K562 (cell line): ENCODE measurements around the gene TMCO4. TPM values are rescaled to one million over a fixed set of nuclear protein-coding genes. Genes with fewer than 3 reads are reported as not detected.

Source experiments
- ATAC-seq: fragments of 200-7000 bp; cut with Tn5 transposase; 3 replicates; pipeline ENCODE4 v1.9.1; 2020; ENCODE audit warnings: moderate library complexity
- BruUV-seq: library from RNA; stranded (reverse); fragments of 400-500 nt; replicated peaks from 2 replicates; lab custom pipeline; 2021; lab: Mats Ljungman, UMichigan
- CTCF ChIA-PET: fragments of 300-600 bp; formaldehyde crosslinking; extraction: SDS; loops from one replicate; lab custom pipeline; 2021; ENCODE audit warnings: low intra/inter-chr PET ratio; lab: Yijun Ruan, JAX
- POLR2A ChIA-PET: fragments of 300-600, 350-650 bp; sonication (Branson Sonifier 250); formaldehyde crosslinking; extraction: SDS; loops from one replicate; lab custom pipeline; 2021; ENCODE audit warnings: antibody characterized with exemption, inconsistent platforms; lab: Yijun Ruan, JAX
- DNase-seq, 4 experiments: peaks; one replicate each; pipeline versions ENCODE4 v3.0.0 to v3.0.0-alpha.2; 2011 to 2018; ENCODE audit warnings: low spot score in 3 of 4, mixed read lengths in 3 of 4; ENCODE audit errors: extremely low read depth in 1 of 4
- FAIRE-seq: peaks from 2 replicates; lab custom pipeline; 2011; peaks lifted over from hg19 to GRCh38; lab: Jason Lieb, UNC
- H2AFZ ChIP-seq: 2 replicates; pipeline ENCODE4 v1.6.0; 2011; ENCODE audit warnings: low read depth, low read length, control low read depth, inconsistent platforms
- H3K27ac ChIP-seq: fragments of 200-600 bp; 3 replicates; pipeline ENCODE4 v1.8.0; 2011; ENCODE audit warnings: low read depth, mild to moderate bottlenecking, control low read depth, inconsistent platforms, low read length, moderate library complexity, mixed read lengths; ENCODE audit errors: extremely low read depth
- H3K27me3 ChIP-seq, 2 experiments: fragments of 300-600 bp in 1 of 2; 2 replicates in 1 of 2; 3 replicates in 1 of 2; pipeline versions ENCODE4 v1.6.0 to v1.8.0; 2011; ENCODE audit warnings: inconsistent platforms in 2 of 2, low read length in 2 of 2, mild to moderate bottlenecking in 1 of 2, mixed read lengths in 1 of 2, moderate library complexity in 1 of 2; ENCODE audit not compliant: control insufficient read depth in 2 of 2, insufficient read depth in 2 of 2
- H3K36me3 ChIP-seq: fragments of 300-600 bp; 3 replicates; pipeline ENCODE4 v1.8.0; 2011; ENCODE audit warnings: mild to moderate bottlenecking, low read length, inconsistent platforms; ENCODE audit not compliant: control insufficient read depth, insufficient read depth
- H3K4me1 ChIP-seq, 2 experiments: fragments of 200-600 bp in 1 of 2; replicated peaks in 1 of 2; 2 replicates in 1 of 2; 3 replicates in 1 of 2; pipeline versions ENCODE4 v1.5.1 to v1.8.0; 2011; ENCODE audit warnings: inconsistent platforms in 2 of 2, low read length in 2 of 2, mild to moderate bottlenecking in 1 of 2, mixed read lengths in 1 of 2, moderate library complexity in 1 of 2; ENCODE audit not compliant: control insufficient read depth in 2 of 2, insufficient read depth in 2 of 2
- H3K4me2 ChIP-seq: 2 replicates; pipeline ENCODE4 v1.6.1; 2011; ENCODE audit warnings: low read length, control low read depth, inconsistent platforms, mixed read lengths; ENCODE audit not compliant: insufficient read depth
- H3K4me3 ChIP-seq: fragments of 200-600 bp; sonication (generic), shearing (Covaris generic); 2 replicates; pipeline ENCODE4 v1.5.1; 2016; ENCODE audit warnings: control low read depth, inconsistent platforms
- H3K79me2 ChIP-seq: fragments of 200-600 bp; 3 replicates; pipeline ENCODE4 v1.8.0; 2011; ENCODE audit warnings: low read length, inconsistent platforms; ENCODE audit not compliant: control insufficient read depth, insufficient read depth
- H3K9ac ChIP-seq, 2 experiments: 2 replicates each; pipeline versions ENCODE4 v1.6.0 to v1.6.1; 2011; ENCODE audit warnings: low read depth in 2 of 2, low read length in 2 of 2, control low read depth in 1 of 2, inconsistent platforms in 1 of 2, mild to moderate bottlenecking in 1 of 2, mixed read lengths in 1 of 2; ENCODE audit not compliant: insufficient read depth in 1 of 2
- H3K9me1 ChIP-seq: one replicate; pipeline ENCODE4 v1.6.0; 2011; ENCODE audit warnings: inconsistent platforms, mild to moderate bottlenecking, low read length, moderate library complexity; ENCODE audit not compliant: control insufficient read depth, insufficient read depth
- H3K9me3 ChIP-seq: replicated peaks from 2 replicates; pipeline ENCODE4 v1.5.1; 2011; ENCODE audit warnings: low read depth, low read length, inconsistent platforms; ENCODE audit not compliant: control insufficient read depth, insufficient read depth
- H4K20me1 ChIP-seq: replicated peaks from 2 replicates; pipeline ENCODE4 v1.6.1; 2011; ENCODE audit warnings: low read length, inconsistent platforms, mixed read lengths; ENCODE audit not compliant: control insufficient read depth, insufficient read depth
- CTCF ChIP-seq, 3 experiments: IDR thresholded peaks in 2 of 3; conservative IDR thresholded peaks in 1 of 3; 2 replicates each; pipeline ENCODE4 v1.5.1; 2011 to 2012; ENCODE audit warnings: low read length in 3 of 3, mild to moderate bottlenecking in 3 of 3, control low read depth in 2 of 3, improper control_type of control experiment in 1 of 3, inconsistent platforms in 1 of 3, low read depth in 1 of 3, mixed read lengths in 1 of 3, moderate library complexity in 1 of 3; ENCODE audit not compliant: insufficient read depth in 2 of 3
- RAD21 ChIP-seq, 2 experiments: fragments of 250-450 bp in 1 of 2; fragments of 450-650 bp in 1 of 2; sonication (Bioruptor Pico) in 1 of 2; formaldehyde crosslinking in 1 of 2; IDR thresholded peaks in 1 of 2; conservative IDR thresholded peaks in 1 of 2; 2 replicates each; pipeline versions ENCODE4 v1.4.0 to v1.8.0; 2020 to 2022; ENCODE audit warnings: mild to moderate bottlenecking in 2 of 2, moderate library complexity in 1 of 2
- TAF7 ChIP-seq: fragments of 450-650 bp; IDR thresholded peaks from 2 replicates; pipeline ENCODE4 v1.6.1; 2016; ENCODE audit warnings: missing genetic modification characterization, missing compliant biosample characterization
- ZBTB9 ChIP-seq: fragments of 450-650 bp; formaldehyde crosslinking; IDR thresholded peaks from 2 replicates; pipeline ENCODE4 v1.4.0; 2020; ENCODE audit warnings: mild to moderate bottlenecking, moderate library complexity
- WGBS: fragments of 100-300 bp; shearing (Covaris generic); methylation state at CpG from one replicate; pipeline ENCODE4 v1.1.6; 2016; ENCODE audit warnings: low coverage, mixed read lengths; ENCODE audit not compliant: insufficient coverage; ENCODE audit errors: missing lambda C conversion rate; 5-methylcytosine and 5-hydroxymethylcytosine counted together
- in situ Hi-C: fragments of 300-500 bp; cut with MboI; formaldehyde crosslinking; loops from 4 replicates; pipeline ENCODE4 v1.15.0; 2018; ENCODE audit warnings: inconsistent platforms, mixed read lengths
- intact Hi-C: fragments of 100-400 bp; cut with micrococcal nuclease; formaldehyde crosslinking; loops from 2 replicates; pipeline ENCODE4 v1.14.2; 2022
- polyA plus RNA-seq, 8 experiments: library from polyadenylated mRNA; depleted of rRNA in 4 of 8; stranded (reverse) in 5 of 8; unstranded in 3 of 8; fragments of >200 nt; fragmentation: Nextera tagmentation in 2 of 8; fragmentation: Illumina TruSeq in 1 of 8; extraction: Ambion mirVana in 2 of 8; extraction: Trizol in 1 of 8; gene quantifications; 2 replicates each; pipeline versions ENCODE4 v1.2.1 to v1.2.3, GENCODE V29; 2011 to 2014; ENCODE audit warnings: inconsistent platforms in 1 of 8, missing spikeins in 1 of 8
- total RNA-seq, 7 experiments: library from RNA; depleted of rRNA in 6 of 7; stranded (reverse); fragments of >200 nt in 6 of 7; fragmentation: Illumina TruSeq in 2 of 7; extraction: Trizol in 2 of 7; gene quantifications; 2 replicates each; pipeline versions ENCODE4 v1.2.1 to v1.2.3, GENCODE V29; 2011 to 2021; ENCODE audit warnings: low replicate concordance in 1 of 7

TMCO4 gene
- total and polyA plus RNA-seq, 9 of the 15 experiments (the other 6 are each of a cell fraction or from before 2014, with no cell fraction given) = 0.06 to 2.1 (median 1.2) TPM

GRCh38 chr1:19773485-19773884, 26.2 kb downstream of the TMCO4 start (continued):
- no peak for TF ChIP-seq ZBTB9

GRCh38 chr1:19772053-19772452, 27.7 kb downstream of the TMCO4 start:
- DNase-seq = no peak
- Histone ChIP-seq H3K79me2 (no peaks in the 10 kb centered on the region), H3K27me3 (peaks cover 30 to 63% of the 10 kb centered on the region in 2 experiments), H2AFZ (no peak overlapping the region), H3K9me3 (no peaks in the 10 kb centered on the region), H3K4me1 (0 out of 5 replicates have a peak, but pooled peaks cover 0 to 2% of the 10 kb centered on the region in 2 experiments), H3K4me2 (no peak overlapping the region), H3K27ac (no peak overlapping the region), H3K9ac (no peak overlapping the region), H3K4me3 (no peak overlapping the region), H3K9me1 (no peaks in the 10 kb centered on the region), H4K20me1 (peaks cover 2% of the 10 kb centered on the region; the same call in 1 of the 2 replicates), H3K36me3 (no peaks in the 10 kb centered on the region)
- BruUV-seq = no TSS peak
- 10% methylated on average over 9 of the region's 9 CpGs for WGBS
- TF ChIP-seq RAD21 (CRISPR knock-in tag; conservative IDR thresholded peaks at IDR 0.05 in 1 of 2, IDR thresholded peaks at IDR 0.05 in 1 of 2) (peak in 1 of 2 experiments; percentile 31; a peak in 2 of 4 replicates), TAF7 (tag) (no peak), CTCF (IDR thresholded peaks at IDR 0.05 in 2 of 3, conservative IDR thresholded peaks at IDR 0.05 in 1 of 3; ENCODE audit: insufficient read depth in 2 of 3, low read depth in 1 of 3, low read length in 3 of 3) (peak in 1 of 3 experiments; percentile 21; a peak in 1 of 6 replicates)
- CTCF ChIA-PET = no interaction called here
- in situ Hi-C loops (no loop called here), intact Hi-C loops (no loop called here)
- FAIRE-seq = no peak
- peak; percentile 67 for ATAC-seq
- POLR2A ChIA-PET = interaction anchor here (0.8 kb wide), 1 partner anchor 14 kb away, joined by 3 read pairs; no protein-coding TSS in a partner anchor
